HCT116 (cell line): ENCODE data around the gene OR5P2. TPM values are rescaled to one million over a fixed set of nuclear protein-coding genes. Genes with fewer than 3 reads are reported as not detected.

Source experiments
- ATAC-seq: fragments of 200-7000 bp; cut with Tn5 transposase; 2 replicates; pipeline ENCODE4 v1.9.1; 2020; ENCODE audit warnings: mild to moderate bottlenecking, moderate library complexity
- BruUV-seq: library from RNA; stranded (reverse); fragments of 400-500 nt; replicated peaks from 2 replicates; lab custom pipeline; 2021; lab: Mats Ljungman, UMichigan
- CTCF ChIA-PET: fragments of 300-600 bp; sonication (Branson Sonifier 250); formaldehyde crosslinking; loops from one replicate; lab custom pipeline; 2021; ENCODE audit warnings: antibody characterized with exemption; lab: Charles Lee
- POLR2A ChIA-PET: fragments of 300-600, 350-600 bp; sonication (Branson Sonifier 250); formaldehyde crosslinking; loops from one replicate; lab custom pipeline; 2021; ENCODE audit warnings: antibody characterized with exemption; lab: Charles Lee
- RAD21 ChIA-PET, 2 experiments: fragments of 300-600 bp; sonication (Branson Sonifier 250); formaldehyde crosslinking; loops; one replicate each; lab custom pipeline; 2023; ENCODE audit warnings: low total read pairs in 2 of 2; ENCODE audit not compliant: uncharacterized antibody in 2 of 2, unreplicated experiment in 2 of 2, low non-redundant PET in 1 of 2; lab: Charles Lee
- DNase-seq: peaks from one replicate; pipeline ENCODE4 v3.0.0-alpha.2; 2010; ENCODE audit warnings: low read depth, low spot score
- H2AFZ ChIP-seq: fragments of 200-600 bp; shearing (Covaris generic), sonication (generic); 2 replicates; pipeline ENCODE4 v1.6.1; 2017; ENCODE audit warnings: low read depth, mixed run types, mixed read lengths, antibody characterized with exemption, low read length; ENCODE audit not compliant: poor library complexity, severe bottlenecking
- H3K27ac ChIP-seq: 2 replicates; pipeline ENCODE4 v1.5.1; 2012; ENCODE audit warnings: low read depth, low read length
- H3K27me3 ChIP-seq: fragments of 200-600 bp; sonication (generic); 2 replicates; pipeline ENCODE4 v1.6.1; 2016; ENCODE audit warnings: mixed run types, low read length, mixed read lengths; ENCODE audit not compliant: insufficient read depth
- H3K36me3 ChIP-seq, 2 experiments: fragments of 200-500 bp in 1 of 2; fragments of 200-600 bp in 1 of 2; sonication (Bioruptor generic) in 1 of 2; sonication (generic) in 1 of 2; 2 replicates each; pipeline versions ENCODE4 v1.5.1 to v1.6.1; 2014 to 2016; ENCODE audit warnings: low read length in 2 of 2, inconsistent platforms in 1 of 2, mixed read lengths in 1 of 2, mixed run types in 1 of 2; ENCODE audit not compliant: insufficient read depth in 2 of 2, control insufficient read depth in 1 of 2
- H3K4me1 ChIP-seq, 2 experiments: fragments of 200-600 bp in 1 of 2; sonication (generic) in 1 of 2; 2 replicates each; pipeline versions ENCODE4 v1.5.1 to v1.6.1; 2012 to 2017; ENCODE audit warnings: low read length in 2 of 2, inconsistent platforms in 1 of 2, mild to moderate bottlenecking in 1 of 2, mixed read lengths in 1 of 2, mixed run types in 1 of 2, moderate library complexity in 1 of 2; ENCODE audit not compliant: insufficient read depth in 2 of 2, control insufficient read depth in 1 of 2
- H3K4me2 ChIP-seq: fragments of 200-600 bp; sonication (generic); 2 replicates; pipeline ENCODE4 v1.6.1; 2017; ENCODE audit warnings: mixed run types, low read length, mixed read lengths
- H3K4me3 ChIP-seq, 2 experiments: fragments of 200-600 bp in 1 of 2; sonication (generic) in 1 of 2; replicated peaks in 1 of 2; 2 replicates each; pipeline ENCODE4 v1.5.1; 2011 to 2016; ENCODE audit warnings: low read length in 2 of 2, control low read depth in 1 of 2, low read depth in 1 of 2, mild to moderate bottlenecking in 1 of 2, mixed read lengths in 1 of 2, mixed run types in 1 of 2
- H3K79me2 ChIP-seq: fragments of 200-600 bp; sonication (generic); 2 replicates; pipeline ENCODE4 v1.6.1; 2017; ENCODE audit warnings: mild to moderate bottlenecking, mixed run types, low read length, moderate library complexity, mixed read lengths; ENCODE audit not compliant: insufficient read depth
- H3K9ac ChIP-seq: fragments of 200-600 bp; sonication (generic); 2 replicates; pipeline ENCODE4 v1.6.1; 2016; ENCODE audit warnings: low read length, mixed read lengths
- H3K9me2 ChIP-seq: fragments of 200-600 bp; sonication (generic), shearing (Covaris generic); 2 replicates; pipeline ENCODE4 v1.6.1; 2017; ENCODE audit warnings: mixed run types, mild to moderate bottlenecking, moderate library complexity; ENCODE audit not compliant: insufficient read depth
- H3K9me3 ChIP-seq, 2 experiments: fragments of 200-500 bp in 1 of 2; fragments of 200-600 bp in 1 of 2; sonication (Bioruptor generic) in 1 of 2; sonication (generic) in 1 of 2; 2 replicates each; pipeline ENCODE4 v1.6.1; 2014 to 2017; ENCODE audit warnings: low read length in 2 of 2, mixed read lengths in 2 of 2, inconsistent platforms in 1 of 2, low read depth in 1 of 2, mild to moderate bottlenecking in 1 of 2, mixed run types in 1 of 2, moderate library complexity in 1 of 2; ENCODE audit not compliant: control insufficient read depth in 1 of 2, insufficient read depth in 1 of 2
- H4K20me1 ChIP-seq: fragments of 200-600 bp; sonication (generic), shearing (Covaris generic); 2 replicates; pipeline ENCODE4 v1.6.1; 2017; ENCODE audit warnings: mixed run types, mild to moderate bottlenecking, moderate library complexity; ENCODE audit not compliant: insufficient read depth
- EZH2 ChIP-seq: fragments of 200-600 bp; sonication (generic); IDR thresholded peaks from 2 replicates; pipeline ENCODE4 v1.6.1; 2017; ENCODE audit warnings: antibody characterized with exemption, mixed run types
- EZH2phosphoT487 ChIP-seq: fragments of 200-600 bp; IDR thresholded peaks from 2 replicates; pipeline ENCODE4 v1.6.1; 2018; ENCODE audit warnings: antibody characterized with exemption, borderline replicate concordance
- FOSL1 ChIP-seq: IDR thresholded peaks from 2 replicates; pipeline ENCODE4 v1.6.1; 2012; ENCODE audit warnings: low read depth
- RAD21 ChIP-seq: IDR thresholded peaks from 2 replicates; pipeline ENCODE4 v1.6.1; 2012; ENCODE audit warnings: low read depth, mild to moderate bottlenecking
- SIN3A ChIP-seq: IDR thresholded peaks from 2 replicates; pipeline ENCODE4 v1.6.1; 2012; ENCODE audit warnings: low read depth
- SP1 ChIP-seq: IDR thresholded peaks from 2 replicates; pipeline ENCODE4 v1.6.1; 2012; ENCODE audit warnings: low read depth
- SRF ChIP-seq: IDR thresholded peaks from 2 replicates; pipeline ENCODE4 v1.6.1; 2012; ENCODE audit warnings: low read depth
- ZFX ChIP-seq: fragments of 450-650 bp; IDR thresholded peaks from 2 replicates; pipeline ENCODE4 v1.6.1; 2017
- intact Hi-C: fragments of 100-400 bp; cut with micrococcal nuclease; formaldehyde crosslinking; loops from 2 replicates; pipeline ENCODE4 v1.10.0; 2022
- total RNA-seq: library from RNA; stranded (reverse); gene quantifications from one replicate; pipeline ENCODE4 v1.2.1, GENCODE V29; 2021; ENCODE audit not compliant: unreplicated experiment
- TF ChIP-seq, protein P1 (sequence below): IDR thresholded peaks from 2 replicates; pipeline ENCODE4 v1.6.1; 2012
- TF ChIP-seq, protein P2 (sequence below), 3 experiments: fragments of 200-600 bp in 1 of 3; sonication (generic) in 1 of 3; IDR thresholded peaks in 2 of 3; conservative IDR thresholded peaks in 1 of 3; 2 replicates each; pipeline ENCODE4 v1.5.1; 2012 to 2017; ENCODE audit warnings: low read depth in 2 of 3, low read length in 2 of 3, antibody characterized with exemption in 1 of 3, borderline replicate concordance in 1 of 3, control low read depth in 1 of 3, mild to moderate bottlenecking in 1 of 3, mixed read lengths in 1 of 3, mixed run types in 1 of 3, moderate library complexity in 1 of 3; ENCODE audit not compliant: insufficient read depth in 1 of 3

OR5P2 gene
- total RNA-seq, 1 experiment from 2014 or later: not detected

DNA sequence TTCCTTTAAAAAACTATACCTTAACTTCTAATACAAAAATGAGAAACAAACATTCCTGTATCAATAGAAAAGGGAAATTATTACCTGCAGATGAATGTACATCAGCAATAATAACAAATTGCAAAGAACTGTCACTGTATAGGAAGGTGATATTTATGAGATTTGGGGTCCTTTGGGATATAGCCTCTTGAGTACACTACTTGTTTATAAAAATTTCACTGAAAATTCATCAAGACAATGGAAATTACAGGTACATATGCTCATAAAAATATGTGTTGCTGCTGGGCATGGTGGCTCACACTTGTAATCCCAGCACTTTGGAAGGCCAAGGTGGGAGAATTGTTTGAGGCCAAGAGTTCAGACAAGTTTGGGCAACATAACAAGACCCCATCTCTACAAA, 34.0 kb upstream of the OR5P2 start, which contains the start of gene OR5P3:
OR5P3 (minus strand) TSS at position 101 of the 400 bp plus-strand sequence.
- no peaks in the 10 kb centered on the region for H3K4me1 ChIP-seq
- RAD21 ChIA-PET: no interaction called here

DNA sequence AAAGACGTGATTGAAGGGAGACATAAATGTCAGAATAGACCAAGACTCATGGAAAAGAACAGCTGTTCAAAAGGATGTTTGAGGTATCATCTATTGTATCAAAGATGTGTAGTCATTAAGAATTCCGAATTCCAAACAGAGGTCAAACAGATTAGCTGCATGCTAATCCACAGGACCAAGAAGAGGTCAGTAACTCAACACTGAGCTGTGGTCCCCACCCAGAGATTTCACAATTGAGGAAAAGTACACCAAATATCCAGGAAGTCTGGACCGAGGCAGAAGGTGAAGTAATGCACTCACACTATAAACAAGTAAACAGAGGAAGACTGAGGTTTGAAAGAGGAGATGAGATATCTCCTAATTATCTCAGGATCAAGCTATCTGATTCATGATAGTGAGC, 29.6 kb upstream of the OR5P2 start:
- no peaks in the 10 kb centered on the region for H3K36me3 ChIP-seq
- H3K27ac ChIP-seq: no peak overlapping the region
- no peak overlapping the region for H3K9ac ChIP-seq
- POLR2A ChIA-PET: no interaction called here
- CTCF ChIA-PET: no interaction called here
- BruUV-seq: no TSS peak
- no peak overlapping the region for H3K4me3 ChIP-seq
- intact Hi-C loops: no loop called here
- TF ChIP-seq SP1: no peak
- TF ChIP-seq, protein P1, sequence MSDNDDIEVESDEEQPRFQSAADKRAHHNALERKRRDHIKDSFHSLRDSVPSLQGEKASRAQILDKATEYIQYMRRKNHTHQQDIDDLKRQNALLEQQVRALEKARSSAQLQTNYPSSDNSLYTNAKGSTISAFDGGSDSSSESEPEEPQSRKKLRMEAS: no peak
- TF ChIP-seq FOSL1: no peak
- TF ChIP-seq SRF: no peak
- TF ChIP-seq, protein P2, sequence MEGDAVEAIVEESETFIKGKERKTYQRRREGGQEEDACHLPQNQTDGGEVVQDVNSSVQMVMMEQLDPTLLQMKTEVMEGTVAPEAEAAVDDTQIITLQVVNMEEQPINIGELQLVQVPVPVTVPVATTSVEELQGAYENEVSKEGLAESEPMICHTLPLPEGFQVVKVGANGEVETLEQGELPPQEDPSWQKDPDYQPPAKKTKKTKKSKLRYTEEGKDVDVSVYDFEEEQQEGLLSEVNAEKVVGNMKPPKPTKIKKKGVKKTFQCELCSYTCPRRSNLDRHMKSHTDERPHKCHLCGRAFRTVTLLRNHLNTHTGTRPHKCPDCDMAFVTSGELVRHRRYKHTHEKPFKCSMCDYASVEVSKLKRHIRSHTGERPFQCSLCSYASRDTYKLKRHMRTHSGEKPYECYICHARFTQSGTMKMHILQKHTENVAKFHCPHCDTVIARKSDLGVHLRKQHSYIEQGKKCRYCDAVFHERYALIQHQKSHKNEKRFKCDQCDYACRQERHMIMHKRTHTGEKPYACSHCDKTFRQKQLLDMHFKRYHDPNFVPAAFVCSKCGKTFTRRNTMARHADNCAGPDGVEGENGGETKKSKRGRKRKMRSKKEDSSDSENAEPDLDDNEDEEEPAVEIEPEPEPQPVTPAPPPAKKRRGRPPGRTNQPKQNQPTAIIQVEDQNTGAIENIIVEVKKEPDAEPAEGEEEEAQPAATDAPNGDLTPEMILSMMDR (IDR thresholded peaks at IDR 0.05 in 2 of 3, conservative IDR thresholded peaks at IDR 0.05 in 1 of 3; ENCODE audit: borderline replicate concordance in 1 of 3, insufficient read depth in 1 of 3, low read depth in 2 of 3, low read length in 2 of 3): no peak
- RAD21 ChIA-PET: no interaction called here
- H3K79me2 ChIP-seq: no peaks in the 10 kb centered on the region
- no peaks in the 10 kb centered on the region for H3K4me1 ChIP-seq
- H3K27me3 ChIP-seq: peaks cover 10% of the 10 kb centered on the region
- ATAC-seq (no peak), DNase-seq (no peak)
- no peak overlapping the region for H2AFZ ChIP-seq
- H4K20me1 ChIP-seq: no peaks in the 10 kb centered on the region
- no peaks in the 10 kb centered on the region for H3K9me2 ChIP-seq
- no peaks in the 10 kb centered on the region for H3K9me3 ChIP-seq
- H3K4me2 ChIP-seq: no peak overlapping the region

More for the DNA sequence above, 34.0 kb upstream of the OR5P2 start, which contains the start of gene OR5P3:
- no peaks in the 10 kb centered on the region for H3K79me2 ChIP-seq
- no peaks in the 10 kb centered on the region for H3K9me3 ChIP-seq
- no peaks in the 10 kb centered on the region for H3K9me2 ChIP-seq
- H3K27ac ChIP-seq: no peak within 1 kb of the TSS
- H2AFZ ChIP-seq: no peak within 1 kb of the TSS
- H3K9ac ChIP-seq: no peak within 1 kb of the TSS
- H3K4me2 ChIP-seq: no peak within 1 kb of the TSS
- ChIA-PET CTCF (no interaction called here), POLR2A (no interaction called here)
- BruUV-seq: no TSS peak
- no peaks in the 10 kb centered on the region for H3K36me3 ChIP-seq
- ATAC-seq (no peak), DNase-seq (no peak)
- H4K20me1 ChIP-seq: no peaks in the 10 kb centered on the region
- peaks cover 16% of the 10 kb centered on the region; the same call in 1 of the 2 replicates for H3K27me3 ChIP-seq
- no peak within 1 kb of the TSS for H3K4me3 ChIP-seq
- TF ChIP-seq SRF (no peak), EZH2 (no peak), ZFX (no peak), SP1 (no peak), SIN3A (no peak), FOSL1 (no peak), RAD21 (no peak), EZH2phosphoT487 (no peak)
- TF ChIP-seq, protein P2 (IDR thresholded peaks at IDR 0.05 in 2 of 3, conservative IDR thresholded peaks at IDR 0.05 in 1 of 3; ENCODE audit: borderline replicate concordance in 1 of 3, insufficient read depth in 1 of 3, low read depth in 2 of 3, low read length in 2 of 3): no peak
- TF ChIP-seq, protein P1: no peak
- intact Hi-C loops: no loop called here
